Measurements from ENCODE around the gene PACSIN2. TPM values are rescaled to one million over a fixed set of nuclear protein-coding genes. Genes with fewer than 3 reads are reported as not detected.

PACSIN2 gene
- total RNA-seq, 1 experiment from 2014 or later = 60.2 TPM

- ChIA-PET POLR2A (no interaction called here), CTCF (no interaction called here)
- H3K4me1 ChIP-seq (ENCODE audit: control insufficient read depth, insufficient read depth, low read length) = no peaks in the 10 kb centered on the region
- TF ChIP-seq TCF7L2 (IDR thresholded peaks at IDR 0.05; ENCODE audit: low read depth, low read length) (no peak), POLR2AphosphoS5 (IDR thresholded peaks at IDR 0.05; ENCODE audit: low read depth, low read length) (no peak), REST (IDR thresholded peaks at IDR 0.05; ENCODE audit: insufficient read depth in 1 of 2, low read depth in 2 of 2, low read length in 1 of 2) (no peak), SIN3A (IDR thresholded peaks at IDR 0.05; ENCODE audit: borderline replicate concordance, insufficient read depth, low read depth, low read length) (no peak), CTCF (IDR thresholded peaks at IDR 0.05) (no peak)
- intact Hi-C loops (cut with micrococcal nuclease; ENCODE audit: unreplicated experiment) (no loop called here), in situ Hi-C loops (cut with HindIII; ENCODE audit: low pct_unique_long_range_greater_than_20kb, low sequenced_read_pairs) (no loop called here)
- no peak overlapping the region for H3K4me3 ChIP-seq (ENCODE audit: low read depth in 2 of 2, low read length in 2 of 2)
- no TSS peak for BruUV-seq (replicated peaks)
- no peaks in the 10 kb centered on the region for H3K9me3 ChIP-seq (ENCODE audit: control insufficient read depth, insufficient read depth, low read depth, low read length)
- no peaks in the 10 kb centered on the region for H3K27me3 ChIP-seq (ENCODE audit: control insufficient read depth, insufficient read depth, low read length)
- DNase-seq (ENCODE audit: low read depth, low spot score) (no peak), ATAC-seq (no peak)
- H3K36me3 ChIP-seq (ENCODE audit: control insufficient read depth, insufficient read depth, low read length) = no peaks in the 10 kb centered on the region; the same call in 1 of the 2 replicates
- H3K27ac ChIP-seq (ENCODE audit: low read length) = no peak overlapping the region
Observed at GRCh38 chr22:42876041-42876440, 138.9 kb downstream of the PACSIN2 start.

DNA sequence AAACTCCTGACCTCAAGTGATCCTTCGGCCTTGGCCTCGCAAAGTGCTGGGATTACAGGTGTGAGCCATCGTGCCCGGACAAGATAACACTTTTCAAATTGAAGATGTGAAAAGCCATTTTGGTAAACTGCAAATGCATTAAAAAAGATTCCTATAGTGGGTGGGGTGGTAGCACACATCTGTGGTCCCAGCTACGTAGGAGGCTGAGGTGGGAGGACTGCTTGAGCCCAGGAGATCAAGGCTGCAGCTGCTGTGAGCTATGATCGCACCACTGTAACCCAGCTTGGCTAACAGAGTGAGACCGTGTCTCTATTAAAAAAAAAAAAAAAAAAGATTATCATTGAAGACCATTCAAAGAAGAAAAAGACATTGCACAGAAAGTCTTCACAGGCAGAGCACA is 140.9 kb downstream of the PACSIN2 start:
- Histone ChIP-seq H3K9me3 (ENCODE audit: control insufficient read depth, insufficient read depth, low read depth, low read length) (no peaks in the 10 kb centered on the region), H3K4me3 (ENCODE audit: low read depth in 2 of 2, low read length in 2 of 2) (no peak overlapping the region), H3K36me3 (ENCODE audit: control insufficient read depth, insufficient read depth, low read length) (no peaks in the 10 kb centered on the region; the same call in 1 of the 2 replicates), H3K4me1 (ENCODE audit: control insufficient read depth, insufficient read depth, low read length) (no peaks in the 10 kb centered on the region; the same call in 1 of the 2 replicates), H3K27ac (ENCODE audit: low read length) (no peak overlapping the region), H3K27me3 (ENCODE audit: control insufficient read depth, insufficient read depth, low read length) (no peaks in the 10 kb centered on the region)
- ChIA-PET CTCF (interaction anchor here (0.5 kb wide), 1 partner anchor 51 kb away, joined by 4 read pairs; no protein-coding TSS in a partner anchor), POLR2A (no interaction called here)
- BruUV-seq (replicated peaks) = no TSS peak
- TF ChIP-seq SIN3A (IDR thresholded peaks at IDR 0.05; ENCODE audit: borderline replicate concordance, insufficient read depth, low read depth, low read length) = no peak
- TF ChIP-seq CTCF (IDR thresholded peaks at IDR 0.05) = no peak
- no peak for TF ChIP-seq POLR2AphosphoS5 (IDR thresholded peaks at IDR 0.05; ENCODE audit: low read depth, low read length)
- no peak for TF ChIP-seq REST (IDR thresholded peaks at IDR 0.05; ENCODE audit: insufficient read depth in 1 of 2, low read depth in 2 of 2, low read length in 1 of 2)
- no peak for TF ChIP-seq TCF7L2 (IDR thresholded peaks at IDR 0.05; ENCODE audit: low read depth, low read length)
- ATAC-seq = no peak
- in situ Hi-C loops (cut with HindIII; ENCODE audit: low pct_unique_long_range_greater_than_20kb, low sequenced_read_pairs) (no loop called here), intact Hi-C loops (cut with micrococcal nuclease; ENCODE audit: unreplicated experiment) (no loop called here)
- DNase-seq (ENCODE audit: low read depth, low spot score) = no peak
